HTR-8/SVneo (cell line): Measurements from ENCODE around the gene NINJ2.

Source experiments
- DNase-seq: peaks from one replicate; pipeline ENCODE4 v3.0.0; 2011; ENCODE audit warnings: low spot score, mixed read lengths; ENCODE audit not compliant: insufficient read length
- FAIRE-seq: peaks from 2 replicates; lab custom pipeline; 2011; peaks lifted over from hg19 to GRCh38; lab: Jason Lieb, UNC

Gene NINJ2

GRCh38 chr12:541676-542324, 121.4 kb downstream of the NINJ2 start:
- DNase-seq = peak; percentile 79
- FAIRE-seq = peak; percentile 36

- no peak for DNase-seq
- FAIRE-seq = no peak
These were observed 123.5 kb downstream of the NINJ2 start for GRCh38 chr12:539540-540310.

GRCh38 chr12:538731-539539, 124.3 kb downstream of the NINJ2 start:
- no peak for DNase-seq
- FAIRE-seq = no peak

- DNase-seq = no peak
- no peak for FAIRE-seq
These were observed 125.5 kb downstream of the NINJ2 start for GRCh38 chr12:537772-538171.

- no peak for DNase-seq
These were observed 126.4 kb downstream of the NINJ2 start for GRCh38 chr12:536751-537245.

GRCh38 chr12:535396-535795, 127.8 kb downstream of the NINJ2 start:
- FAIRE-seq (no peak), DNase-seq (no peak)

More at GRCh38 chr12:536751-537245, 126.4 kb downstream of the NINJ2 start:
- FAIRE-seq = no peak

GRCh38 chr12:534216-534615, 129.0 kb downstream of the NINJ2 start:
- FAIRE-seq = no peak
- no peak for DNase-seq

- FAIRE-seq = no peak
- DNase-seq = no peak
These were observed 129.5 kb downstream of the NINJ2 start for GRCh38 chr12:533718-534117.

- FAIRE-seq (peak; percentile 74), DNase-seq (no peak)
These were observed 130.2 kb downstream of the NINJ2 start for GRCh38 chr12:532908-533565.

GRCh38 chr12:531951-532585, 131.2 kb downstream of the NINJ2 start:
- FAIRE-seq (no peak), DNase-seq (no peak)

- DNase-seq = no peak
- no peak for FAIRE-seq
These were observed 132.4 kb downstream of the NINJ2 start for GRCh38 chr12:530821-531220.

- peak; percentile 4 for FAIRE-seq
- DNase-seq = no peak
These were observed 132.9 kb downstream of the NINJ2 start for GRCh38 chr12:530308-530707.

GRCh38 chr12:527729-528128, 135.5 kb downstream of the NINJ2 start:
- no peak for DNase-seq
- peak; percentile 52 for FAIRE-seq

- FAIRE-seq (no peak), DNase-seq (no peak)
These were observed 136.0 kb downstream of the NINJ2 start for GRCh38 chr12:527241-527640.

GRCh38 chr12:526089-526488, 137.2 kb downstream of the NINJ2 start:
- DNase-seq (no peak), FAIRE-seq (no peak)

- DNase-seq = no peak
These were observed 138.9 kb downstream of the NINJ2 start for GRCh38 chr12:524167-524951.

GRCh38 chr12:522692-523378, 140.4 kb downstream of the NINJ2 start:
- DNase-seq (no peak), FAIRE-seq (no peak)

More at GRCh38 chr12:524167-524951, 138.9 kb downstream of the NINJ2 start:
- no peak for FAIRE-seq

- no peak for FAIRE-seq
- no peak for DNase-seq
These were observed 143.1 kb downstream of the NINJ2 start for GRCh38 chr12:520119-520518.
